HG02678 (cell line): ENCODE measurements around the gene AKAP10.
"Not testable (repeated sequence)": the region's sequence is repeated elsewhere in the genome, so short reads cannot be mapped to it uniquely, and the experiment has no call there.

ENCODE experiments used
- ATAC-seq: cut with Tn5 transposase; IDR thresholded peaks from one replicate; pipeline ENCODE4 v1.9.1; 2021; ENCODE audit warnings: mild to moderate bottlenecking, moderate library complexity; ENCODE audit not compliant: unreplicated experiment

The AKAP10 gene

GRCh38 chr17:19979917-19980770 is 2.5 kb upstream of the AKAP10 start:
- ATAC-seq, result no peak

- ATAC-seq, result no peak
Observed at GRCh38 chr17:19978805-19979211, 1.2 kb upstream of the AKAP10 start.

GRCh38 chr17:19978209-19978802 is 678 bp upstream of the AKAP10 start:
- peak; percentile 27 for ATAC-seq

- no peak for ATAC-seq
Observed at GRCh38 chr17:19975601-19976000, 2.0 kb downstream of the AKAP10 start.

- ATAC-seq, result no peak
Observed at GRCh38 chr17:19973156-19973555, 4.5 kb downstream of the AKAP10 start.

- ATAC-seq, result not testable (repeated sequence)
Observed at GRCh38 chr17:19962954-19963353, 14.7 kb downstream of the AKAP10 start.

GRCh38 chr17:19958023-19958422 is 19.6 kb downstream of the AKAP10 start:
- no peak for ATAC-seq

GRCh38 chr17:19955099-19955498 is 22.5 kb downstream of the AKAP10 start:
- no peak for ATAC-seq

GRCh38 chr17:19951411-19951810 is 26.2 kb downstream of the AKAP10 start:
- not testable (repeated sequence) for ATAC-seq

- not testable (repeated sequence) for ATAC-seq
Observed at GRCh38 chr17:19950624-19951195, 26.9 kb downstream of the AKAP10 start.

GRCh38 chr17:19948116-19948943 is 29.3 kb downstream of the AKAP10 start:
- ATAC-seq, result no peak

- no peak for ATAC-seq
Observed at GRCh38 chr17:19946921-19947320, 30.7 kb downstream of the AKAP10 start.

GRCh38 chr17:19945009-19945626 is 32.5 kb downstream of the AKAP10 start:
- ATAC-seq, result no peak

- ATAC-seq, result no peak
Observed at GRCh38 chr17:19943599-19943998, 34.0 kb downstream of the AKAP10 start.

- ATAC-seq, result no peak
Observed at GRCh38 chr17:19943026-19943425, 34.6 kb downstream of the AKAP10 start.

- no peak for ATAC-seq
Observed at GRCh38 chr17:19940722-19941464, 36.7 kb downstream of the AKAP10 start.

GRCh38 chr17:19939993-19940721 is 37.5 kb downstream of the AKAP10 start:
- ATAC-seq, result no peak

- ATAC-seq, result no peak
Observed at GRCh38 chr17:19938736-19939135, 38.9 kb downstream of the AKAP10 start.

GRCh38 chr17:19937522-19937921 is 40.1 kb downstream of the AKAP10 start:
- ATAC-seq, result no peak
